CD4-positive, CD25-positive, alpha-beta regulatory T cell (primary cell): ENCODE measurements around the gene TRPM3. TPM values are rescaled to one million over a fixed set of nuclear protein-coding genes. Genes with fewer than 3 reads are reported as not detected.

Experiments
- ATAC-seq, 2 donors: fragments of 150-1000 bp; cut with Tn5 transposase; one replicate each; pipeline ENCODE4 v1.10.0; 2021; ENCODE audit warnings: low read depth in 2 of 2, moderate number of reproducible peaks in 2 of 2, moderate library complexity in 1 of 2
- DNase-seq, 3 donors: peaks; one replicate each; pipeline versions ENCODE4 v3.0.0 to v3.0.0-alpha.2; 2012 to 2022; ENCODE audit warnings: mixed read lengths in 1 of 3
- H3K27ac ChIP-seq: one replicate; pipeline ENCODE4 v1.7.0; 2013; ENCODE audit warnings: mild to moderate bottlenecking, low read length; ENCODE audit not compliant: insufficient read depth, poor library complexity, severe bottlenecking
- H3K27me3 ChIP-seq: one replicate; pipeline ENCODE4 v1.7.0; 2013; ENCODE audit warnings: low read length; ENCODE audit not compliant: control insufficient read depth, insufficient read depth
- H3K36me3 ChIP-seq: one replicate; pipeline ENCODE4 v1.7.0; 2013; ENCODE audit warnings: mild to moderate bottlenecking, low read length, moderate library complexity; ENCODE audit not compliant: control insufficient read depth, insufficient read depth
- H3K4me1 ChIP-seq: 2 replicates; pipeline ENCODE4 v1.7.0; 2013; ENCODE audit warnings: mild to moderate bottlenecking, low read length; ENCODE audit not compliant: insufficient read depth, control insufficient read depth, poor library complexity, severe bottlenecking
- H3K4me3 ChIP-seq: one replicate; pipeline ENCODE4 v1.7.0; 2013; ENCODE audit warnings: low read depth, mild to moderate bottlenecking, low read length, moderate library complexity
- H3K9me3 ChIP-seq, 2 experiments: 1 replicate in 1 of 2; 2 replicates in 1 of 2; pipeline ENCODE4 v1.7.0; 2013; ENCODE audit warnings: low read length in 2 of 2, mild to moderate bottlenecking in 1 of 2, moderate library complexity in 1 of 2; ENCODE audit not compliant: control insufficient read depth in 2 of 2
- H3K27ac Mint-ChIP-seq, 3 donors: one replicate each; pipeline ENCODE4 v1.8.0; 2020 to 2022; ENCODE audit warnings: mild to moderate bottlenecking in 3 of 3, mixed read lengths in 3 of 3, moderate library complexity in 2 of 3
- H3K27me3 Mint-ChIP-seq: one replicate; pipeline ENCODE4 v1.8.0; 2022; ENCODE audit warnings: mild to moderate bottlenecking, mixed read lengths
- H3K36me3 Mint-ChIP-seq: one replicate; pipeline ENCODE4 v1.8.0; 2020; ENCODE audit warnings: mixed read lengths
- H3K4me1 Mint-ChIP-seq, 4 donors: one replicate each; pipeline ENCODE4 v1.8.0; 2020 to 2022; ENCODE audit warnings: mixed read lengths in 4 of 4, mild to moderate bottlenecking in 1 of 4
- H3K4me3 Mint-ChIP-seq, 4 donors: one replicate each; pipeline ENCODE4 v1.8.0; 2020 to 2022; ENCODE audit warnings: mild to moderate bottlenecking in 4 of 4, mixed read lengths in 4 of 4, moderate library complexity in 3 of 4
- H3K9me3 Mint-ChIP-seq, 7 donors: one replicate each; pipeline ENCODE4 v1.8.0; 2020 to 2022; ENCODE audit warnings: mixed read lengths in 7 of 7, mild to moderate bottlenecking in 3 of 7, moderate library complexity in 2 of 7
- polyA plus RNA-seq, 4 donors: library from polyadenylated mRNA; unstranded; fragments of 300-500 nt; fragmentation: Illumina TruSeq; gene quantifications; one replicate each; pipeline ENCODE4 v1.2.3, GENCODE V29; 2021
- total RNA-seq: library from RNA; stranded (reverse); gene quantifications from one replicate; pipeline ENCODE4 v1.2.3, GENCODE V29; 2022

Gene TRPM3
- total and polyA plus RNA-seq, 5 donors from 2014 or later: not detected

DNA sequence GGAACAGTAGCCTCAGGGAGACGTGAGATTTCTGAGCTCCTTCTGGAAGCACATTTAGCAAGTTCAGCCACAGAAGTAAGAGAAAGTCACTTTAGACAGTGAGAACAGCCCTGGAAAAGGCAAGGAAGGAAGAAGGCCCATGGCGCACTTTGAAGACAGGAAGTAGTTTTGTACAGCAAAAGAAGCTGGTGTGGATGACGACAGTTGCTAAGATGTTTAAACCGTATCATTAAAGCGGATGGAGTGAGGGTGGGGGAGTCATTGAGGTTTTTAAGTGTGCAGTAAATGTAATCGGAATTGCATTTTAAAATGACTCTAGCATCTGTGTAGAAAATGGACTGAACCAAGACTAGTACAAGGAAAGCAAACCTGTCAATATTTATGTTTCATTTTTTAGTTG lies 15.3 kb upstream of the TRPM3 start:
- no peak overlapping the region for H3K27ac Mint-ChIP-seq
- H3K27ac ChIP-seq: no peak overlapping the region
- peaks cover 0 to 6% (median 0%) of the 10 kb centered on the region in 7 donors for H3K9me3 Mint-ChIP-seq
- DNase-seq: no peak
- no peaks in the 10 kb centered on the region for H3K27me3 Mint-ChIP-seq
- no peaks in the 10 kb centered on the region for H3K36me3 ChIP-seq
- no peaks in the 10 kb centered on the region for H3K4me1 Mint-ChIP-seq
- H3K4me3 Mint-ChIP-seq: no peak overlapping the region
- no peak for ATAC-seq
- no peaks in the 10 kb centered on the region for H3K9me3 ChIP-seq
- H3K27me3 ChIP-seq: no peaks in the 10 kb centered on the region
- no peaks in the 10 kb centered on the region for H3K4me1 ChIP-seq
- H3K36me3 Mint-ChIP-seq: no peaks in the 10 kb centered on the region
- H3K4me3 ChIP-seq: no peak overlapping the region

DNA sequence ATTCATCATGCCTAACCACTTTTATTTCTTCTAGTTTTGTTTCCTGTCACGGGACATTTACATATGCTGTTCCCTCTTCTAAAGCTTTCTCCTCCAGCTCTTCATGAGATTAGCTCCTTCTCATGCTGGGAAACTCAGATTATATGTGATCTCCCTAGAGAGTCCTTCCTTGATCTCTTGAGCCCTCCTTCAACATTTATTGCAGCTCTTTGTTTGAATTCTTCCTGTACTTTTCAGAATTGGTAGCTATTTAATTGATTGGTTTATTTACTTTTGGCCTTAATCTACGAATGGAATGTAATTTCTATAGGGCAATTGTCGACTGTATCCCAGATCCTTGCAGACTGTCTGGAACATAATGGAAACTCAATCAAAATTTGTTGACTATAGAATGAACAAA lies 9.7 kb upstream of the TRPM3 start:
- ATAC-seq (no peak), DNase-seq (no peak)
- Histone ChIP-seq H3K36me3 (no peaks in the 10 kb centered on the region), H3K27me3 (no peaks in the 10 kb centered on the region), H3K4me1 (no peaks in the 10 kb centered on the region), H3K9me3 (no peaks in the 10 kb centered on the region), H3K4me3 (no peak overlapping the region), H3K27ac (no peak overlapping the region)
- Mint-ChIP-seq H3K36me3 (no peaks in the 10 kb centered on the region), H3K4me1 (no peaks in the 10 kb centered on the region), H3K27ac (no peak overlapping the region), H3K4me3 (no peak overlapping the region), H3K27me3 (no peaks in the 10 kb centered on the region), H3K9me3 (peaks cover 0 to 3% (median 0%) of the 10 kb centered on the region in 7 donors)

DNA sequence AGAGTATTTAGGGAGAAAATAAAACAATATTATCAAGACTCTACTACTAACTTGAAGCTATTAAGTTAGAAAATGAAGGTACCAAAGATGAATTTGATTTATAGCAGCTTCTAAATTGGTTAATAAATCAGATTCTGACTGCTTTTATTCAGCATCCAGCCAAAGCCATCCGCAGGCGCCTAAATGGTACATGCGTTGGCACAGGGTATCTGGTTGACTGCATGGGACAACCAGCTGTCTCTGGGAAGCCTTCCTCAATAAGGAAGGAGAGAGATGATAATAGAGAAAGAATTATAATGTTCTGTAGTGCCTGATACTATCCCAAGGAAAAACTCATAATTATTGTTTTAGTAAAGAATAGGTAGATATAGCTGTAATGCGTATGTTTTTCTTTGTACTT lies 9.1 kb upstream of the TRPM3 start:
- H3K4me1 Mint-ChIP-seq: no peaks in the 10 kb centered on the region
- Histone ChIP-seq H3K9me3 (no peaks in the 10 kb centered on the region), H3K4me3 (no peak overlapping the region), H3K36me3 (no peaks in the 10 kb centered on the region), H3K27me3 (no peaks in the 10 kb centered on the region), H3K27ac (no peak overlapping the region), H3K4me1 (no peaks in the 10 kb centered on the region)
- ATAC-seq (no peak), DNase-seq (no peak)
- H3K27ac Mint-ChIP-seq: no peak overlapping the region
- H3K36me3 Mint-ChIP-seq: no peaks in the 10 kb centered on the region
- H3K4me3 Mint-ChIP-seq: no peak overlapping the region
- H3K9me3 Mint-ChIP-seq: peaks cover 0 to 3% (median 0%) of the 10 kb centered on the region in 7 donors
- H3K27me3 Mint-ChIP-seq: no peaks in the 10 kb centered on the region

DNA sequence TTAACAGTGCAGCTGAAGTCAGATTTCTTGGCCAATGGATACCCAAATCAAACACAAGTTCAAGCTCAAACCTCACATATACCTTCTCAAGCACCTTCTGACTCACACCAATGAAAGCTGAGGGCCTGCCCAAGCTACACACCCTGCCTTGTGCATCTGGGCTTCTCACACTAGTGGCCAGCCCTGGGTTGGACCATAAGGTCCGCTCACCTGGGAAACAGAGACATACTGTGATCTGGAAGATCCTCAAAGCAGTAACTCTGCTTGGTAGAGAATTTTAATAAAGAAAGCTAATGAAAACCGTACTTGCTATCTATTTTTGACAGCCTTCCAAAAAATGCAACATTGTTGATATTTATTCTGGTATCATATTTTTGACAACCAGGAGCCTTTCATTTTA lies 7.4 kb upstream of the TRPM3 start:
- no peak for ATAC-seq
- Mint-ChIP-seq H3K4me1 (no peaks in the 10 kb centered on the region), H3K9me3 (peaks cover 0 to under 1% (median 0%) of the 10 kb centered on the region in 7 donors)

DNA sequence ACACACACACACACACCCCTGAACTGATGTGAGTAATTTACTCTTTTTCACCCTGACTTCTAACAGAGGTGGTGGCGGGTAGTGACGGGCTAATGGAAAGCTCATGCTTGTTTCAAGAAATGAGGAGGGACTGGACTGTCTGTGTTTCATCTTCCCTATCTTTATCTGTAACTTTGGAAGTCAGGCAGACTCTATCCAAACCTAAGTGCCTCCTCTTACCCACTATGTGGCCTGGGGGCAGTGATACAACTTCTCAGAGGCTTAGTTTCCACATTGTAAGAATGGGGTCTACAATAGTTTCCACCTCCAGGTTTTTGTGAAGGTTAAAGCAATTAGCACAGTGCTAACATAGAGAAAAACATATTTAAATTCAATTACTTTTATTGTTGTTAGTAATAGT lies 5.9 kb upstream of the TRPM3 start:
- DNase-seq (no peak), ATAC-seq (no peak)
- H3K27ac Mint-ChIP-seq: no peak overlapping the region
- peaks cover 8% of the 10 kb centered on the region for H3K27me3 Mint-ChIP-seq
- H3K4me3 Mint-ChIP-seq: no peak overlapping the region
- no peaks in the 10 kb centered on the region for H3K27me3 ChIP-seq
- H3K9me3 Mint-ChIP-seq: peaks cover 0 to 1% (median 0%) of the 10 kb centered on the region in 7 donors
- no peaks in the 10 kb centered on the region for H3K36me3 Mint-ChIP-seq
- H3K4me3 ChIP-seq: no peak overlapping the region
- H3K4me1 Mint-ChIP-seq: no peaks in the 10 kb centered on the region
- H3K4me1 ChIP-seq: no peaks in the 10 kb centered on the region
- no peaks in the 10 kb centered on the region for H3K9me3 ChIP-seq
- no peaks in the 10 kb centered on the region for H3K36me3 ChIP-seq
- no peak overlapping the region for H3K27ac ChIP-seq

More for the DNA sequence above, 7.4 kb upstream of the TRPM3 start:
- Histone ChIP-seq H3K27me3 (no peaks in the 10 kb centered on the region), H3K4me3 (no peak overlapping the region), H3K36me3 (no peaks in the 10 kb centered on the region), H3K4me1 (no peaks in the 10 kb centered on the region), H3K27ac (no peak overlapping the region), H3K9me3 (no peaks in the 10 kb centered on the region)
- no peak for DNase-seq
- Mint-ChIP-seq H3K27ac (no peak overlapping the region), H3K27me3 (peaks cover 2% of the 10 kb centered on the region), H3K36me3 (no peaks in the 10 kb centered on the region), H3K4me3 (no peak overlapping the region)

DNA sequence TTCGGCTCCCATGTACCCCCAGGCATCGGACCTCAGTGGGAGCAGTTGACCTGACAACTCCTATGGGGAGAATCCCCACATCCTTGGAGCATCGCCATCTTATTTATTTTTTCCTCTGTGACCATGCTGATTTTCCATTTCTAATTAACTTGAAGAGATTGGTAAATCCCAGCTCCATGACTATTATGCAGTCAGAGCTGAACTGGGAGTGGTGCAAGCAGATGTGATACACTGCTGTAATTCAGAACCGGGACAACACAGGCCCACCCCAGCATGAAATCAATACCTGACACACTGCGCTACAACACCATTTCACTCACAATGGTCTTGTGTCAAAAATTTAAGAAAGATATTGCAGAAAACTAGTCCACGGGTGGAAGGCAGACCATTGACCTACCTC lies 1.0 kb upstream of the TRPM3 start:
- Mint-ChIP-seq H3K36me3 (no peaks in the 10 kb centered on the region), H3K27me3 (peaks cover 12% of the 10 kb centered on the region), H3K9me3 (peaks cover 0 to 2% (median 0%) of the 10 kb centered on the region in 7 donors), H3K27ac (no peak overlapping the region), H3K4me3 (no peak overlapping the region), H3K4me1 (no peaks in the 10 kb centered on the region)
- H3K36me3 ChIP-seq: no peaks in the 10 kb centered on the region
- ATAC-seq: no peak
- DNase-seq: no peak
- H3K27me3 ChIP-seq: no peaks in the 10 kb centered on the region
- no peaks in the 10 kb centered on the region for H3K4me1 ChIP-seq
- H3K4me3 ChIP-seq: no peak overlapping the region
- no peak overlapping the region for H3K27ac ChIP-seq
- no peaks in the 10 kb centered on the region for H3K9me3 ChIP-seq

DNA sequence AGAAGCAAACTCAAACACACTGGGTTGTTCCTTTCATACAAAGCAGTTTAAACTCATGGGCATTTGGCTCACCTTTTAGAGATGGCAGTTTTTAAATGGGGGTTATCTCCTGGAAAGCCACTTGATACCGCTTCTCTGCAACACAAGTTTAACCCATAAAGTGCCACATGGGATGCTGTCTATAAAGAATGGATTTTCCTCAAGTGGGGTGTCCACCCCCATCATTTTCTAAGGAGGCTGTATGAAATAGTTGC lies 528 bp upstream of the TRPM3 start:
- no peak overlapping the region for H3K4me3 ChIP-seq
- no peaks in the 10 kb centered on the region for H3K4me1 ChIP-seq
- no peaks in the 10 kb centered on the region for H3K27me3 ChIP-seq
- Mint-ChIP-seq H3K36me3 (no peaks in the 10 kb centered on the region), H3K27me3 (peaks cover 12% of the 10 kb centered on the region), H3K27ac (no peak overlapping the region), H3K4me1 (no peaks in the 10 kb centered on the region), H3K9me3 (peaks cover 0 to 2% (median 0%) of the 10 kb centered on the region in 7 donors), H3K4me3 (no peak overlapping the region)
- H3K27ac ChIP-seq: no peak overlapping the region
- no peaks in the 10 kb centered on the region for H3K9me3 ChIP-seq
- H3K36me3 ChIP-seq: no peaks in the 10 kb centered on the region
- ATAC-seq (no peak), DNase-seq (no peak)

DNA sequence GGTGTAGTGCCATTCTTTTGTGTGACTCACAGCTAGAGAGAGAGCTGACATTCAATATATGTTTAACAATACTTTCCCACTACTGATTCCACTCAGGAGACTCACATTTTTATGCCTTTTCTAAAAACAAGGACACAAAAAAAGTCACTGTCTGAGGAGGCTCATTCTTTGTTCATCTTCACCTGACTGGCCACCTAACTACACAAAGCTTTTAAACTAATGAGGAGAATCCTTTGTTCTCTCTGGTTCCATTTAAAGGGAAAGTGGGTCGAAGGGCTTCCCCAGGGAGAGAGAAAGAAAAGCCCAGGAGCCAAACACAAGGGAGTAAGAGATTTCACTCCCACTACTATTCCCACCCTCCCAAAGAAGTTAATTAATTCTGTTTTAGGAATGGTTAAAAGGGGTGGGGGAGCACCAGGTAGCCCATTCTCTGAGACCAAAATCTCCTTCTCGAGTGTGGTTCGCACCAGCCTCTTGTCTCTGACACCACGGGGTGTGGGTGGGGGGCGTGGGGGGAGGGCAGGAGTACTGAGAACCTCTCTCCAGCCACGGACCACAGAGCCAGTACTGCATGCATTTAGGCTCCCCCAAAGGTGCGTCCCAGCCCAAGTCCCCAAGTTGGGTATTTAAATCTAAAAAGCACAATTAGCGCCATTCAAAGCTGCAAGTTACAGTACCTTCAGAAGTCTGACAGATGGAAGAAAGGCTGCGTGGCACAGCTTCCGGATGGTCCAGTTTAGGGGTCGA lies 747 bp downstream of the TRPM3 start:
- ATAC-seq: no peak
- Mint-ChIP-seq H3K4me1 (no peaks in the 10 kb centered on the region), H3K27ac (no peak overlapping the region), H3K36me3 (no peaks in the 10 kb centered on the region), H3K4me3 (no peak overlapping the region), H3K27me3 (peaks cover 12% of the 10 kb centered on the region), H3K9me3 (peaks cover 0 to 2% (median 0%) of the 10 kb centered on the region in 7 donors)
- H3K36me3 ChIP-seq: no peaks in the 10 kb centered on the region
- DNase-seq: no peak
- no peak overlapping the region for H3K4me3 ChIP-seq
- no peak overlapping the region for H3K27ac ChIP-seq
- H3K27me3 ChIP-seq: no peaks in the 10 kb centered on the region
- H3K4me1 ChIP-seq: no peaks in the 10 kb centered on the region
- no peaks in the 10 kb centered on the region for H3K9me3 ChIP-seq
